ENCODE results near the gene ENDOU. TPM values are rescaled to one million over a fixed set of nuclear protein-coding genes. Genes with fewer than 3 reads are reported as not detected.

The ENDOU gene
- 0.89 TPM for total RNA-seq

DNA sequence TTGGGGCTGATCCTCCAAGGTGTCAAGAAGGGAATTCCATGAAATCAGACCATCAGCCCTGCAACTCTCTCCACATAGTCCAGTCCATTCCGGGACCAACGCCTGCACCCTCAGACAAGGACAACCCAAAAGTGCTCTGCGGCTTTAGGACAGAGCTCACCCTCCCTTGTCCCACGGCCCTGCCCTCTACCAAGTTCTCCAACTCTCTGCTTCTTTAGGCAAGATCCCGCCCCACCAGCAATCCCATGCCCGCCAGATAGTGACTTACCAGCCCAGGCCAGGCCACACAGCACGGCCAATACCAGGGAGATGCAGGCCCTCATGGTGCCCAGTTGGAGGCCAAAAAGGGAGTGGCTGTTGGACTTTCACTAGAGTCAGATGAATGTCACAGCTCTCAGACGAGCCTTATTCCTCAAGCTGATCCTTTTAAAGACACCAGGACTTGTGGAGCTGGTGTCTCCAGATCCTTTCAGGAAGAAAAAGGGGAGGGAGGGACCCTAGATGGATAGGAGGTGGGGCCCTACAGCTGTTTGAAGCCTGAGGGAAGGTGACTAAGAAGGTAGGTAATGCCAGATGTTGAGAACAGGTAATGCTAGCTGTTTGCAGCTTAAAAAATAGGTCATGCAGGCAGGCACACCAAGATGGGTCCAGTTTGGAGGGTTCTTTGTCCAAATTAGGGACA is at the start of gene ENDOU:
Gene ENDOU (minus strand): TSS at position 400 of the 682 bp plus-strand sequence. CDS start 77 bp downstream, at position 323.
- DNase-seq (ENCODE audit: low spot score) = no peak

- no peak for DNase-seq (ENCODE audit: low spot score)
These were observed 49.4 kb upstream of the ENDOU start for GRCh38 chr12:47774663-47775062.

DNA sequence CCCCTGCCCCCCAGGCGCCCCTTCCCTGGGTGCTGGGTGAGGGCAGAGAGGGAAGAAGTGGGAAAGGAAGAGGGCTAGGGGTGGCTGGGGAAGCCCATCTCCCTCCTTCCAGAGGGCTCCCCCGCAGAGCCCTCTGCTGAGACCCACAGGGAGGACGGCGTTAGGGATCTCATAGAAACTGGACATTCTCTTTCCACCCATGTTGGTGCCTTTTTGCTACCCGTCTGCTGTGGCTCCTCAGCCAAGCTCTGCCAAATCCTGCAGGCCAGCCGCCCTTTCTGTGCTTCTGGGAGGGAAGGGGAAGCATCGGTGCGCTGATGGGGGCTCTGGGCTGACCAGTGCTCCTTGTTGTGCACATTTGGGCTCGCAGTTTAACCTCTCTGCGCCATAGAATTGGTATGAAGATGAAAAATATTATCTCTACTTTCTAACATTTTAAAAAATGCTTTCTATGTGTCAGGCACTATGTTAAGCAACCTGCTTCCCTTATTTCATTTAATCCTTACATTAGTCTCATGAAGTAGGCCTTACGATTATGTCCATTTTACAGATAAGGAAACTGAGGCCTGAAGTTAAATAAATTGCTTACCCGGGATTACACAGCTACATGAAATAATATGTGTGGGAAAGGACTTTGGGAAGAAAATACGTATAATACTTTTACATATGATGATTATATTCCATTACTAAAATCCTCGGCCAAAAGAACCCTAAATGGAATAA is 48.7 kb upstream of the ENDOU start:
- DNase-seq (ENCODE audit: low spot score) = no peak

DNA sequence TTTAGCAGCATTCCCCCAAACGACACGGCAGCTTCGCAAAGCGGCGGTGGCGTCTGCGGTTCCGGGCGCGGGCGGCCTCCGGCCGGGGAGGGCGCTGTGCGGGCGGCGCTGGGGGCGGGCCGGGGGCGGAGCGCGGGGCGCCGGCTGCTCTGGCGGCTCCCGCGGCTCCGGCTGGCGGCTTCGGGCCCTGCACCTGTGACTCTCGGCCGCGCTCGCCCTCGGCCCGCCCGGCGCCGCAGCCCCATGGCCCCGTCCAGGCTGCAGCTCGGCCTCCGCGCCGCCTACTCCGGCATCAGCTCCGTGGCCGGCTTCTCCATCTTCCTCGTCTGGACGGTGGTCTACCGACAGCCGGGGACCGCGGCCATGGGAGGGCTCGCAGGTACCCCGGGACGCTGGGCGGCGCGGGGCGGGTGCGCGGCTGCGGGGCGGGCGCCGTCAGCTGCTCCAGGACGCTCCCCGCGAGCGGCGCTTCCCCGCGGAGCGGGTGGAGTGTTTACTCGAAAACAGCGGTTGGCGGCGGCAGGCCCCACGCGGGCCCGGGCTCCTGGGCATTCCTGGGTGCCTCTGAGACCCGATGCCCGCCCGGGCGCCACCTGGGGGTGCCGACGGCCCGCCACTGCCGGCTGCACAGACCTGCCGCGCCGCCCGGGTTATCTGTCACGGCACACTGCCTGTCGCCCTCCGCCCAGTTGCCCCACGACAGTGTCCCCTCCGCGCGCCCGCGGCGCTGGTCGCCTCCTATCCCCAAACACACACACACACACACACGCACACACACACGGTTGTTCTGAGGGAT is 48.0 kb upstream of the ENDOU start, which contains the start of gene SLC48A1:
Gene SLC48A1 (plus strand): TSS at position 177 of the 796 bp plus-strand sequence. CDS start 67 bp downstream, at position 244.
- DNase-seq (ENCODE audit: low spot score) = no peak

GRCh38 chr12:47772738-47773061 is 47.4 kb upstream of the ENDOU start:
- no peak for DNase-seq (ENCODE audit: low spot score)

- DNase-seq (ENCODE audit: low spot score) = no peak
These were observed 46.9 kb upstream of the ENDOU start for GRCh38 chr12:47772094-47772660.

DNA sequence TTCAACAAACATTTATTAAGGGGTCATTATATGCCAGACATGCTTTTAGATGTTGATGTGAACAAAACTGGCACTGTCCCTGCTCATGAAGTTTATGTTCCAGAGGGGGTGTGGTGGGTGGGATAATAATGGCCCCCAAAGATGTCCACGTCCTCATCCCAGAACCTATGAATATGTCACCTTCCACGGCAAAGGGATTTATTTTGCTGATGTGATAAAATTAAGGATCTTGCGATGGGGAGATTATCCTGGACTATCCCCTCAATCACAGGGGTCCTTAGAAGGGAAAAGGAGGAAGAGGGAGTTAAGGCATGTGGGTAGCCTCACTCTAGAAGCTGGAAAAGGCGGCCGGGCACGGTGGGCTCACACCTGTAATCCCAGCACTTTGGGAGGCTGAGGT is 46.0 kb upstream of the ENDOU start:
- no peak for DNase-seq (ENCODE audit: low spot score)

DNA sequence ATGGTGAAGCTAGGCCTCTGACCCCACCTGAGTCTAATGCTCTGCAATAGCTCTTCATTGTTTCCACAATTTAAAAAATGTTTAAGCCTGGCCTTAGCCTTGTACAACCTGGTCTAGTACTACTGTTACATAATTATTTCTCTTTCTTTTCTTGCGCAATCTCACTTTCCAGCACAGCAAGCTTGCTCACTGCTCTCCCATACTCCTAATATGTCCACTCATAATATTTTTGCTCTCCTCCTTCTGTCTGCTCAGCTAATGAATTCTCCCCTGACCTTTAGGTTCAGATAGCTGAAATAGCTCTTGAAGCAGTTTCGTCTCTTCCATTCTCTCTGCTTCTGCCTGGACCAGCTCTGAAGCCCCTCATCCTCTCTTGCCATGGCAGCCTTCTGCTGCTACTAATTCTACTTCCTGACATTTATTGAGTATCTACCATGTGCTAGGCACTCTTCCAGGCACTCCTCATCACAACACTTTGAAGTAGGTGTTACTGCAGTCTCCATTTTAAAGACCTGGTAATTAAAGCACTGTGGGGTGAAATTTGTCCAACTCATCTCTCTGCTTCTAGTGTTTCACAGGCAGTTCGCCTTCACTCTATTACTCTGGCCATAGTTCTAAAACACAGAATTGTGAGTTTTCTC is 44.9 kb upstream of the ENDOU start:
- no peak for DNase-seq (ENCODE audit: low spot score)

GRCh38 chr12:47769234-47770085 is 44.2 kb upstream of the ENDOU start:
- no peak for DNase-seq (ENCODE audit: low spot score)

DNA sequence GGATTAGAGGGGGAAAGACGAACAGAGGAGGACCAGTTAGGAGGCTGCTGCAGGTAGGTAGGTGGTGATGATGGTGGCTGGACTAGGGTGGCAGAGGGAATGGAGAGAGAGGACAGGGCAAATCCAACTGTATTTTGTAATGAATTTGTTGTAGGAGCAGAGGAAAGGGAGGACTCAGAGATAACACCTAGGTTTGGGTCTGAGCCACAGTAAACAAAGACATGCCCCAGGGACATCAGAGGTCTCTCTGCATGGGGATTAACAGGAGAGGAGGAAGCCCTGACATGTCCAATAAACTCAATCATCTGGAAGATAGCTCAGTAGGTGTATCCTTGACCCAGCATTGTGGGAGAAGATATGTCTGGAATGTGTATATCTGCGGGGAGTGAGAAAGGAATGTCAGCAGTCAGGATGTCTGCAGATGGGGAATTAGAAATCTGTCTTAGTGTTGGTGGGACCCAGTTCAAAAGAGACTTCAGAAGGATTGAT is 43.1 kb upstream of the ENDOU start:
- no peak for DNase-seq (ENCODE audit: low spot score)

DNA sequence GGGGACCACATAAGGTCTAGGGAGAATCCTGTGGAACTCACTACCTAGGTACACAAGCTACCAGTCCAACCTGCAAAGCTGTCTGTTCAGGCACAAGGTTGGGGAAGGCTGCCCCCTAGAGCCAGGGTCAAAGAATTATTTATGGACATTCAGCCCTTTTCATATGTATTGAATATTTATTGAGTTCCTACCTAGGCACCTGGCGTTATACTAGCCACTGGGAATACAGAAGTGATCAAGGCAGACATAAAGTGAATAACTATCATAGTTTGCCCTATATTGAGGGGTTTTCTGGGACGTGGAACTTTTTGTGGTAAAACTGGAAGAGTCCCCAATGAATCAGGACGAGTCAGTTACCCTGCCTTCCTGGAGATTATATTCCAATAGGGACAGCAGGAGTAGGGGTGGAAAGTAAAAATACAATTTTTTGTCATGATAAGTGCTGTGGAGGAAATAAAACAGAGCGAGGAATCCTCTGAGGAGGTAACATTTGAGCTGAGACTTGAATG is 42.0 kb upstream of the ENDOU start:
- no peak for DNase-seq (ENCODE audit: low spot score)

DNA sequence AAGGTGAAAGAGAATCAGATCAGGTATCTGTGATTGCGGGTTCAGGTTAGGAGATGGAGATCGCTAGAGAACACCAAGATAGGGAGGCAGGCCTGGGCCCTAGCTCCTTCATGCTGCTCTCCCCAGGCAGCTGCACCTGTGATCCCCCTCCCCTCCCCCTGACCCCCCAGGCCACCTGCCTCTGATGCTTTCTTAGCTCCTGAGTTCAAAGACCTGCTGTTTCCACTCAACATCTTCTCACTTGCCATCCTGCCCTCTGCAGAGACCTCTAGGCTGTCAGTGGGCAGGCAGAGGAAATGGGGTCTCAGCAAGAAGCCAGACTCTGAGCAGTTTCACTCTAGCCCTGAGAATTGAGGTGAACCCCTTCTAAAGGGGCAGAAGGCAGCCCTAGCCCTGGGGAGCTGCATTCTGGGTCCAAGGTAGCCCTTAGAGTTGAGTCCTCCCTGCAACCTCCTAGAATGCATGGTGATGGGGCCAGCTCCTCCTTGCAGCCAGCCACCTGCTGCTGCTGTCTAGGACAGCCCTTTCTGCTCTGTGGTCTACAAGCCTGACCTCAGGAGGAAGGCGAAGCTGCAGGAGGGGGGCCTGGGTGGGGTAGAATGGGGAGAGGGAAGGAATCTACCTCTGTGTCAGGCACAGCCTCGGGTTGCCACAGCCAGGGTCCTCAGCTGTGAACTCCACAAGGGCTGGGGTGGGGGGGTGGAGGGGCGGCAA is 41.4 kb upstream of the ENDOU start:
- no peak for DNase-seq (ENCODE audit: low spot score)

- DNase-seq (ENCODE audit: low spot score) = no peak
These were observed 38.4 kb upstream of the ENDOU start for GRCh38 chr12:47763481-47764346.

- no peak for DNase-seq (ENCODE audit: low spot score)
These were observed 37.7 kb upstream of the ENDOU start for GRCh38 chr12:47762850-47763465.

GRCh38 chr12:47758834-47759690 is 33.8 kb upstream of the ENDOU start, which contains the start of gene RAPGEF3:
Gene RAPGEF3, minus strand, starts transcription at chr12:47758880. Its CDS starts 324 bp downstream, at chr12:47758556.
- peak; percentile 91 for DNase-seq (ENCODE audit: low spot score)

GRCh38 chr12:47758584-47758833 is 33.2 kb upstream of the ENDOU start:
- DNase-seq (ENCODE audit: low spot score) = no peak

GRCh38 chr12:47757840-47758583 is 32.7 kb upstream of the ENDOU start:
- peak; percentile 50 for DNase-seq (ENCODE audit: low spot score)
